WERI-Rb-1 (cell line): ENCODE measurements around the gene KPNB1.

ENCODE experiments used
- DNase-seq: peaks from one replicate; pipeline ENCODE4 v3.0.0-alpha.2; 2020
- H3K27ac ChIP-seq: fragments of 250-450 bp; sonication (Bioruptor Pico); 2 replicates; pipeline ENCODE4 v1.5.1; 2020; ENCODE audit warnings: mild to moderate bottlenecking, moderate library complexity
- H3K27me3 ChIP-seq: fragments of 250-450 bp; sonication (Bioruptor Pico); 2 replicates; pipeline ENCODE4 v1.5.1; 2021; ENCODE audit warnings: mild to moderate bottlenecking, low read depth, moderate library complexity; ENCODE audit not compliant: insufficient read depth, severe bottlenecking
- H3K36me3 ChIP-seq: fragments of 250-450 bp; sonication (Bioruptor Pico); 2 replicates; pipeline ENCODE4 v1.5.1; 2020; ENCODE audit warnings: mild to moderate bottlenecking, moderate library complexity
- H3K4me3 ChIP-seq: 2 replicates; pipeline ENCODE4 v1.5.1; 2011; ENCODE audit warnings: low read depth, mild to moderate bottlenecking, control low read depth, low read length
- H3K9me3 ChIP-seq: fragments of 250-450 bp; sonication (Bioruptor Pico); 2 replicates; pipeline ENCODE4 v1.5.1; 2021; ENCODE audit warnings: mild to moderate bottlenecking, moderate library complexity; ENCODE audit not compliant: severe bottlenecking
- TF ChIP-seq, protein P1 (sequence below): IDR thresholded peaks from 2 replicates; pipeline ENCODE4 v1.5.1; 2011; ENCODE audit warnings: low read depth, mild to moderate bottlenecking, control low read depth, inconsistent platforms, low read length

Gene KPNB1

DNA sequence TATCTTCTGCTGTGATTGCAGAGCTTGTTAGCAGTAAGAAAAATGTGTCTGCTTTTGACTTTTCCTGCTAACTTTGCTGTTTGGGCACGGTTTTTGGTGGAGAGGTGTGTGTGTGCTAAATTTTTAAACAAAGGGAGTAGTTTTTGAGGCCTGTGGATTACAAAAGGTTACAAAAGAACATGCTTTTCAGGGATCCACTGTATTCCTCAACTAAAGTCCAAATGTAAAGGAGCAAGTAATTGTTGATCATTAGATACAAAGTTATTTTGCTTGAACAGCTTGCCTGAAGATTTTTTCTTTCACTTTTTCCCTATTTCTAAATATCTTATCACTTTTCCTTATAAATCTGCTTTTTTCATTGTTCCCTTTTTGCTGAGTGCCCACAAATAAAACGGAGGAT lies 2.0 kb downstream of the KPNB1 start:
- Histone ChIP-seq H3K4me3 (peak overlapping the region; percentile 88), H3K27ac (peak overlapping the region; percentile 95), H3K27me3 (no peaks in the 10 kb centered on the region), H3K9me3 (no peaks in the 10 kb centered on the region), H3K36me3 (peaks cover 61% of the 10 kb centered on the region)
- no peak for DNase-seq
- TF ChIP-seq, protein P1, sequence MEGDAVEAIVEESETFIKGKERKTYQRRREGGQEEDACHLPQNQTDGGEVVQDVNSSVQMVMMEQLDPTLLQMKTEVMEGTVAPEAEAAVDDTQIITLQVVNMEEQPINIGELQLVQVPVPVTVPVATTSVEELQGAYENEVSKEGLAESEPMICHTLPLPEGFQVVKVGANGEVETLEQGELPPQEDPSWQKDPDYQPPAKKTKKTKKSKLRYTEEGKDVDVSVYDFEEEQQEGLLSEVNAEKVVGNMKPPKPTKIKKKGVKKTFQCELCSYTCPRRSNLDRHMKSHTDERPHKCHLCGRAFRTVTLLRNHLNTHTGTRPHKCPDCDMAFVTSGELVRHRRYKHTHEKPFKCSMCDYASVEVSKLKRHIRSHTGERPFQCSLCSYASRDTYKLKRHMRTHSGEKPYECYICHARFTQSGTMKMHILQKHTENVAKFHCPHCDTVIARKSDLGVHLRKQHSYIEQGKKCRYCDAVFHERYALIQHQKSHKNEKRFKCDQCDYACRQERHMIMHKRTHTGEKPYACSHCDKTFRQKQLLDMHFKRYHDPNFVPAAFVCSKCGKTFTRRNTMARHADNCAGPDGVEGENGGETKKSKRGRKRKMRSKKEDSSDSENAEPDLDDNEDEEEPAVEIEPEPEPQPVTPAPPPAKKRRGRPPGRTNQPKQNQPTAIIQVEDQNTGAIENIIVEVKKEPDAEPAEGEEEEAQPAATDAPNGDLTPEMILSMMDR = no peak

GRCh38 chr17:47652570-47652969 lies 2.9 kb downstream of the KPNB1 start:
- H3K4me3 ChIP-seq = no peak overlapping the region
- no peaks in the 10 kb centered on the region for H3K27me3 ChIP-seq
- 0 out of 2 replicates have a peak overlapping the region, but pooled peaks have one; percentile 1 for H3K27ac ChIP-seq
- peaks cover 69% of the 10 kb centered on the region for H3K36me3 ChIP-seq
- no peaks in the 10 kb centered on the region for H3K9me3 ChIP-seq
- no peak for DNase-seq
- TF ChIP-seq, protein P1 = no peak

GRCh38 chr17:47653442-47653841 lies 3.7 kb downstream of the KPNB1 start:
- Histone ChIP-seq H3K4me3 (no peak overlapping the region), H3K27me3 (no peaks in the 10 kb centered on the region), H3K36me3 (peaks cover 78% of the 10 kb centered on the region), H3K27ac (no peak overlapping the region), H3K9me3 (no peaks in the 10 kb centered on the region)
- DNase-seq = no peak
- TF ChIP-seq, protein P1 = no peak

DNA sequence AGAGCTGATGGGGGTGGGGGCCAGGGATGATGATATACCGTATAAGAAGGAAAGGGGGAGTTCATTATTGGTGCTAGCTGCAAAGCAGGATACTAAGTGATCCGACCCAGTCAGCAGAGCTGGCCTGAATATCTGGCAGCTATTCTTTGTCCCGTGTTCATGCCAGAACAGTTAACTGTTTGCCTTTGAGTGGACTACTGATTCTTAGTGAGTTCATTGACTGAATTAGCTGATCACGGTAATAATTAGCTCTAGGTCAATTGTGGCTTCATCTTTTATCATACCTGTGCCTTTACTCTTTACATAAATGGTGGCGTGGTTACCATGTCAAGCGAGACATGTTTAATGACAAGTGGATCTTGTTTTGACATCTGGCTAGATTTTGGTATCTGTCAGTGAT lies 5.3 kb downstream of the KPNB1 start:
- TF ChIP-seq, protein P1 = no peak
- DNase-seq = no peak
- no peaks in the 10 kb centered on the region for H3K9me3 ChIP-seq

DNA sequence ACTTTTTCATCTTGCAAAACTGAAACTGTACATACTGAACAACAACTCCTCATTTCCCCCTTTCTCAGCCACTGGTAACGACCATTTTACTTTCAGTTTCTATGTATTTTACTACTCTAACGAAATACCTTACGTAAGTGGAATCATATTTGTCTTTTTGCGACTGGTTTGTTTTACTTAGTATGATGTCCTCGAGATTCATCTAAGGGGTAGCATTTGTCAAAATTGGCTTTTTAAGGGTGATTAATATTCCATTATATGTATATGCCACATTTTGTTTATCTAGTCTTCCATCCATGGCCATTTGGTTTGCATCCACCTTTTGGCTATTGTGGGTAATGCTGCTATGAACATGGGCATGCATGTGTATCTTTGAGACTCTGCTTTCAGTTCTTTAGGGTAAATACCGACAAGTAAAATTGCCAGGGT lies 10.4 kb downstream of the KPNB1 start:
- peaks cover 100% of the 10 kb centered on the region for H3K36me3 ChIP-seq
- H3K27me3 ChIP-seq = no peaks in the 10 kb centered on the region
- TF ChIP-seq, protein P1 = no peak
- no peaks in the 10 kb centered on the region for H3K9me3 ChIP-seq
- H3K4me3 ChIP-seq = no peak overlapping the region
- no peak overlapping the region for H3K27ac ChIP-seq
- no peak for DNase-seq

More for the DNA sequence above, 5.3 kb downstream of the KPNB1 start:
- no peak overlapping the region for H3K4me3 ChIP-seq
- H3K27ac ChIP-seq = no peak overlapping the region
- peaks cover 94% of the 10 kb centered on the region for H3K36me3 ChIP-seq
- no peaks in the 10 kb centered on the region for H3K27me3 ChIP-seq
